Activated CD8-positive, alpha-beta memory T cell treated with anti-CD3 and anti-CD28 coated beads for 4 hours (primary cell): ENCODE data around the gene CLDN8.

Experiments used
- DNase-seq, 2 donors: peaks; one replicate each; pipeline ENCODE4 v3.0.0-alpha.2; 2020; ENCODE audit warnings: low read depth in 2 of 2

Gene CLDN8

DNA sequence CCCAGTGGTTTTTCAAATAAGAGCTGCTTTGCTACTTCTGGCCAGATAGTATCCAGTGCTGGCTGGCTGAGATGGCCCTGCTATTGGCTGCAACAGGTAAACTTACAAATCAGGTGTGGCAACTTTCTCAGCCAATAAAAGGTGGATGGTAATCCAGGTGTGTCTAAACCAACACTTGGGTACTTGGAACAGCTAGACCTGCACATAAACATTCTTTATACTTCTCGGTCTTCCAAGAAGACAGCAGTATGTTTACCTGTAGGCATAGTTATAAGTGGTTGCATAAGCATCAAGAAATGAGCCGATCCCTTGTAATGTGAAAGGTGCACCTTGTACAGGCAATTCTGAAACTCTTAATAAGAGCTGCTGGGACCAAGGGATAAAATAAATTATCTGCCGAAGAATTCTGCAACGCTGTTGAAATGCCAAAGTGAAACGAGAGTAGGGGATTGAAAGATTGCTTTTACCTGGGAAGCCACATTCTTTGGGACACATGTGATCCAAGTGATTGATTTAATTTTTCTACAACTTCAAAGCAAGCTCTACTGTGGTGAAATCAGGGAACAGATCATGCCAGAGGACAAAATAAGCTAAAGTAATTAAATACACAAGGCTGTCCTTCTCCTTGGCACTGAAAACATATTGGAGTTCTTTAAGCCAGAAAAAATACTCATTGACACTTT, at the start of gene CLDN8:
TSS of gene CLDN8 (minus strand) at position 57 of the 683 bp plus-strand sequence. CDS start 172 bp downstream, outside the sequence.
- DNase-seq: no peak

DNA sequence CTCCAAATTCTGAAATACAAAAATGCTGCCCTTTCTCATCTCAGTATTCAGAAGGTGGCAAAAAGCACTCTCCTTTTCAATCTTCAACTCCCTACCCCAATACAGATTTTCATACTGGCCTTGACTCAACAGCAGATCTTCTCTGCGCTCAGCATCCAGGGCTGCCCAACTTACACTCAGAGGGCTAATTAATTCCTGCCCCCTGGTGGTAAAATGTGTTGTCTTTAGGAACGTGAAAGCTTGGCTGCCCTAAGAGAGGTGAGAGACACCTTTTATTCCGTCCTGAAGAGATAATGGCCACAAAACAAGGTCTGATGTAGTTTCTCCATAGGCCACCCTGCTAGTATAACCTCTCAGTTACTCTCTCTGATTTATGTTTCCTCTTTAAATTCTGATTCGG, 41.9 kb upstream of the CLDN8 start:
- DNase-seq: no peak

DNA sequence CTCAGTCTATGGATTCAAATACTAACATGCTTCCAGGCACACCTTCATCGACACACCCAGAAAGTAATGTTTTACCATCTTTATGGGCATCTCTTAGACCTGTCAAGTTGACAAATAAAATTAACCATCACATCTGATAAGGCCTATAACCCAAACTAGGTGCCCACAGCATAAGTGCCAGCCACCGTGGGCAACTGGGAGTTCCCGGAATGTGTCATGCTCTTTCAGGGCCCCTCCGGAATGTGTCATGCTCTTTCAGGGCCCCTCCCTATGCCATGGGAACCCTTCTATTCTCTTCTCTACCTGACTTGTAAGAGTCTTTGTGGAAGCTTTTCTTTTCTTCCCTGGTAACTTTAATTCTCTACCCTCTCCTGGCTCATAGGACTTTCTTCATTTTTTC, 40.2 kb upstream of the CLDN8 start:
- DNase-seq: no peak

DNA sequence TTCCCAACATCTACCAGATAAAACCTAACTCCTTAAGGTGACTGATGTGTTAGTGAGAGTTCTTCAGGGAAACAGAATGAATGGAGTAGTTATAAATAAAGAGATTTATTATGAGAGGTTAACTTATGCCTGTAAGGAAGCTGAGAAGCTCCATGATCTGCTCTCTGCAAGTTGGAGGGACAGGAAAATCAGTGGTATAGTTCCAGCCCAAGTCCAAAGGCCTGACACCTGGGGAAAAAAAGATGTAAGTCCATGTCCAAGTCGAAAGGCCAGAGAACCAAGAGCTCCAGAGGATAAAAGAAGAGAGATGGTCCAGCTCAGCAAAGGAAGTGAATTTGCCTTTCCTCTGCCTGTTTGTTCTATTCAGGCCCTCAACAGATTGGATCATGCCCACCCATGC, 39.8 kb upstream of the CLDN8 start:
- no peak for DNase-seq

DNA sequence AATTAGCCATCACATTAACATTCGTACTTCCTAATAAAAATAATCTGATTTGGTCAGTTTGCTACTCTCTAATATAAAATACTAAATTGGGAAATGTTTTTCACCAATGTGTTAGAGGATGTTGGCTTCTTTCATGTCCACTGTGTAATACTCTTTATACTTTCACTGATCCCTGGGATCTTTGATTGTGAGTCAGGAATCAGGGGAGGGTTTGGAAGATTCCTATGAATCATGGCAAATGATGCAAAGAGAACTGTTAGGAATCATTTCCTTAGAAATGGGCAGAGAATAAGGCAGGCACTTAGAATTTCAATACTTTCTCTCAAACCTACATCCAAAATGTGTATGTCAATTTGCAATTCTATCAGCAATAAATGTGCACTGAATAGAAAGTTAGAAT, 35.9 kb upstream of the CLDN8 start:
- DNase-seq: no peak

DNA sequence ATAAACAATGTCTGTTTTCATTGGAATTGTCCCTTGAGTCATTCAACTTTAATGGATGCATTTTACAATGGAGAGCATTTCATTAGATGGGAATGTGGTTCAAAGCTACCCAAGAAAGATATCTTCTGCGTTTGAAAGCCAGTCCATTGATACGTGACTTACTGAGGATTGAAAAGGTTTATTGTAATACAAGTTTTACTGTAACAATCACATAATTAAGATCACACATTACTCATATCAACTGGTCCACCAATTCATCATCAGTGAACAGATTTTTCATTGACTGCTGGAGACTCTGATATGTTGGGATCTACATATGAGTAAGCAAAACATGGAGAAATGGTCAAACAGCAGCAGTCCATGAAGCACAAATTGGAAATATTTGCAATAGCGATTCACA, 34.0 kb upstream of the CLDN8 start:
- DNase-seq: no peak

DNA sequence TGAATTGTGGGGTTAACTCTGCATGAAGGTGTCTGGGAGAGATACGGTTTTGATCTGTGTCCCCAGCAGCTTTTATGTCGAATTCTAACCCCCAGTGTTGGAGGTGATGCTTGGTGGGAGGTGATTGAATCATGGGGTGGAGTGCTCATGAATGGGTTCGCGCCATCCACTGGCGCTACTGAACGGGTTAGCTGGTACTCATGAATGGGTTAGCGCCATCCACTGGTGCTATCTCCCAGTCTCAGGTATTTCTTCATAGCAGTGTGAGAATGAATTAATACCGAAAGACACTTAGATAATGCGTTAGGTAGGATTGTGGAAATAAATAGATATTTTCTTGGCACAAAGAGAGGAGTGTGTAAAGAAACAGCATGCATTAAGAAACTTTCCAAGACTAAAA, 32.9 kb upstream of the CLDN8 start:
- no peak for DNase-seq

DNA sequence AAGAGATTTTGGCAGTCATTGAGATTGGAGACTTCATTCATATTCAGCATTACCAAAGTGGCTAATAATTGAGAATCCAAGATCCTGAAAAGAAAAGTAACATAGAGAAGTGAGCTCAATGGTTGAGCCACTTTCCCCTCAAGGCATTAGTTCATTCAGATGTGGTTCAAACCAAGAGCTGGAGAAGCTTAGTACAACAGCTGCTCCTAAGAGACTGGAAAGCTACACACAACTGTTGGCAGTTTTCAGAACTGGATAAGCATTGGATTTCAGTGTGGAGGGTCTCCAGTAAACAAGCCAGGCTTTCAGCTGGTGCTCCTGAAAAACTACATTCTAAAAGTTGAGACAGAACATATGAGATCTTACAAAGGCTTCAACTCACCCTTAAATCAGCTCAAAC, 29.2 kb upstream of the CLDN8 start:
- DNase-seq: no peak

DNA sequence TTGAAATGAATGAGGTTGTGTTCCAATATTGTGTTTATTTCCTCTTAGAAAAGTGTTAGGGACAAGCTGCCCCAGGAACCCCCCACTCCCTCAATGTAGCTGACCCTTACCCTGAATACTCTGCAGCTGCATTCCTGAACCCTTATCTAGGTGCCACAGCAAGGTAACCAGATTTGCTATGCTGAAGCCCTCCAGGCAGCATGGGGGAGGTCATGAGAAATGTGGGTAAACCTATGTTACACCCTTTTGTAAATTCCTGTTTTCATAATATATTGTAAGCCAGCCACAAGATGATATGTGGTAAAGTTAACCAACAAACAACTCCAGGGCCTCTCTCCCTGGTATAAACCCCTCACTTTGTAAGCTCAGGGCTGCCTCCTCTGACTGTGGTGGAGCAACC, 27.8 kb upstream of the CLDN8 start:
- no peak for DNase-seq

DNA sequence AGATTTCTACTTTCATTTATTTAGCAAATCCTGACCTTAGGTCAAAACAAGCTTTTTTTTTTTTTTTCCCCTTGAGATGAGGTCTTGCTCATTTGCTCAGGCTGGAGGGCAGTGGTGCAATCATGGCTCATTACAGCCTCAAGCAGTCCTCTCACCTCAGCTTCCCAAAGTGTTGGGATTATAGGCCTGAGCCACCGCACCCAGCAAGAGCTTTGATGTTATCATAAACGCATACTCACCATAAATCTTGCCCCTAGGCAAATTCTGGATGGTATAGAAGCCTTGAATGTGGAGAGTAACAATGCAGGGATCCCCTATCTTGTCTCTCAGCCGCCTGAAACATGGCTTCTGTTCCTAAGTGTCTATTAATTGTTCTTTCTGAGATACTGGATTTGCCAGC, 24.8 kb upstream of the CLDN8 start:
- DNase-seq: no peak

DNA sequence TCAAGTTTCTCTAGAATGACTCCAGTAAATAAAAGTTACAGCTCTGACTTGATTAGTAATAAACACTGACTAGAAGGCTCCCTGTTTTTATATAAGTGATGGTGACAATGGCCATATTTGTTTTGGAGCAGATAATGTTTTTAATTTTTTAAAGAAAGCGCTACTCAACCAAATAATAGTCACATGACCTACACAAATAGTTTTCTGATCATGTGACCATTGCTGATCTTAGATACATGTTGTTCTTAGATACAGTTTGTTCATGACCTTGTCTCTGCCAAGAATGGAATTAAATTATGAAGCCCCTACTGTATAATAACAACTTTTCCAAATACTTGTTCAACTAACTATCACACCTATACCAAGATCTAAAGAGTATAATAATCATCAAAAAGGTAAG, 22.3 kb upstream of the CLDN8 start:
- no peak for DNase-seq

DNA sequence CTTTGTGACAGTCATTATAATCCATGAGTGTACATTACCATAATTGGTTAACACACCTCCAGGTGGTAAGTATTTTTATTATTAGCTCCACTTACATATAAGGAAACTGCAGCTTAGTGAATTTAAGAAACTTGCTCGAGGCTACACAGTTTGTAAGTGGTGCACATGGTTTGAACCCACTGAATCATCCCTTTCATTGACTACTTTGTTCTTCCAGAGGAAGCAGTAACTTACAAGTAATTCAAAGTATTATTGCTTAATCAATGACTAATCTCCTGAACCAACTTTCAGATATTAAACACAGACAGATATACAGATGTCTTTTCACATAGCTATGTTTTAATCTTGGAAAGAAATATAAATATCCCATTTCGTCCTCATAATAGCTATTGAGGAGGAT, 18.7 kb upstream of the CLDN8 start:
- no peak for DNase-seq

DNA sequence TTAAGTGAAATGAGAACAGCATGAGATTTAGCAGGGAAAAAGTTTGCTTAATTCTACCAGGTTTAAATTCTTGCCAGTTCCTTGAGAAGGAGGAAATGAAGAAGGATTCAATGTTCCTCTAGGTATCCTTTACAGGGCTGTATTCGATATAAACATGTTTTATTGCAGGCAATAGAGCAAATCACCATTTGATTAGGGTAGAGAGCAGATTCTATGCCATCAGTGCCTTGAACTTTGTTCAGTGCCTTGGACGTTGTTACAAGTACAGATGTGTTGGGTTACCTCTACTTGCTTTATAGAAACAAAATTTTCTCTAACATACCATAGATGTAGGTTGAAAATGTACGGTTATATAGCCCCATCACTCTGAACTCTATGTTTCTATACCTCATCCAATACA, 18.2 kb upstream of the CLDN8 start:
- no peak for DNase-seq

DNA sequence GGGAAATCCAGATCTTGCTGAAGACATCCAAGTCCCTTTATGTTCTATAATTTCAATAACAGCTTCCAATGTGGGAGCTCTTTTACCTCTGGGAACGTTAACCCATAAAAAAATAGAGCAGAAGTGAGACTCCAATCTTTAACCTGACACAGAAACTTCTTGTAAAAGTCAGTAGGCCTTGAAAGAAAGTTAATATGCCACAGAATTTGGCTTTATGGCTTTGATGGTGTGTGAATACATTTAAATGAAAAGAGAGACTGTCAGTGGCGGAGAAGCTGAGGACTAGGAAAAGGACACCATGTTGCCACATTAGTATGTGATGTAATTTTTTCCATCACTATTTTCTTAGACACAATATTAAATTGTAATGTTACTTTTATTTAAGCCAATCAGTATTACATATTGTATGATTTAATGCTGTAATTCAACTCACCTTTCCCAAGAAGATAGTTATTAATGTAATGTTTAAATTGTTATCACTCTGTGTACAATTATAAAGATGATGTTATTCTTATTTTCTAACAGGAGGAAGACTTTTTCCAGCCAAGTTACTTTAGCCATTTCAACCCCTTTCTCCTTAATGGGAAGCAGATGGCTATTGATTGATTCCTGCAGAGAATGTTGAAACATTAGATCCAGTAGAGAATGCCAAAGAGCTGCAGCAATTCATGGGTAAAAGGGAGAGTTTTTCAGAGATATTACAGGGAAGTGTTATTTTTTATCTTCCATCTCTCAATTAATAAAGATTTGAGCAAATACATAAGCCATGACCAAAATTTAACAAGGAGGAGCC, 17.5 kb upstream of the CLDN8 start:
- no peak for DNase-seq

DNA sequence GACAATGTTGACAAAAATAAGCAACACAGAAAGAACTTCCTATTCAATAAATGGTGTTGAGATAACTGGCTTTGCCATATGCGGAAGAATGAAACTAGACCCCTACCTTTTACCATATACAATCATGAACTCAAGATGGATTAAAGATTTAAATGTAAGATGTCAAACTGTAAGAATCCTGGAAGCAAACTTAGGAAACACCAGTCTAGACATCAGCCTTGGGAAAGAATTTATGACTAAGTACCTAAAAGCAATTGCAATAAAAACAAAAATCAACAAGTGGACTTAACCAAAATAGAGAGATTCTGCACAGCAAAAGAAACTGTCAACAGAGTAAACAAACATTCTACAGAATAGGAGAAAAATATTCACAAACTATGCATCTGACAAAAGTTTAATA, 16.1 kb upstream of the CLDN8 start:
- no peak for DNase-seq

DNA sequence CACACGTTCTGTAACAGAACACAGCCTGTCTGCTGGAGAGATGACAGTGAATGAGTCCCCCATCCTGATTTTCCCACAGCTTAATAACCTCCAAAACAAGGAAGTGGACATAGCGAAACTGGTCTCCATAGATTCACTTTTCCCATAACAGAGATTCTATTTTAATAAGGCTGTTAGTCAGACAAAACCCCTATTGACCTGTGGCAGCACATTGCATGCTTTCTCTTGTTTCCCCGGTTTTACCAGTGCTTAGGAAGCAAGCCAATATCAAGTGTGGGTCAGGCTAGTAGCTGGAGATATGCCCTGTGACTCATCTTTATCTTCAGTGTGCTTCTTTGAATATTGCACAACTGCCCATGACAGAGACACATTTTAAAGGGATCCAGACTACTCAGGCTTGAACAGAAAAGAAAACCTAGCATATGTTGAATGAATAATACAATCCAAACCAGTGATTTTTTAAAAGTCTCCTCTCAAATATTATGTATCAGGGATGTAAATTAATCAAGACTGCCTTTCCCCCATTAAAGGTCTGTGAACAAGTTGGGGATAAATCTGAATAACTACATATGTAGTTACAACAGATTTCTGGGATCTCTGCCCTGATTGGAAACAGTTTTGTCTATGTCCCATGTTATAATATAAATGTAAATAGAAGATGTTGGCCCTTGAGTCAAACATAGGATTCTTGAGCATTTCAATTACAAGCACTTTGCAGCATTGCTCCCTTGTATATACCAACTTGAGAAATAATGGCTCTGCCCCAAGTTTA, 11.9 kb upstream of the CLDN8 start:
- DNase-seq: no peak

DNA sequence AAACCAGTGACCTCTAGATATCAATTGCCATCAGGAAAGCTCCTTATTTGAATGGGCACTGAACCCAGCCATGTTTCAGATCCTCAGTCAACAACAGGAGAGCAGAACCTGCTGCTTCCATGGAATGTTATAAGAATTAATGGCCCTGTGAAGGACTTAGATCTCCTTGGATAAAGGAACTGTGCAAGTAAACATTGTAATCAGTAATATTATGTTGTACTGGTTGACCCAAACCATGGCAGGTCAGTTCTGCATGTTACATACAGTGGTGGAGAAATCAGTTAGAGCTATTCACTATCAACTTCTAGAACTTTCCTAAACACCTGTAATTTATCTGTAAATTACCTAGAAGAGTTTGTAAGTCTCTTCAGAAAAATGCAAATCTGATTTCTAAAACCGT, 11.2 kb upstream of the CLDN8 start:
- no peak for DNase-seq

DNA sequence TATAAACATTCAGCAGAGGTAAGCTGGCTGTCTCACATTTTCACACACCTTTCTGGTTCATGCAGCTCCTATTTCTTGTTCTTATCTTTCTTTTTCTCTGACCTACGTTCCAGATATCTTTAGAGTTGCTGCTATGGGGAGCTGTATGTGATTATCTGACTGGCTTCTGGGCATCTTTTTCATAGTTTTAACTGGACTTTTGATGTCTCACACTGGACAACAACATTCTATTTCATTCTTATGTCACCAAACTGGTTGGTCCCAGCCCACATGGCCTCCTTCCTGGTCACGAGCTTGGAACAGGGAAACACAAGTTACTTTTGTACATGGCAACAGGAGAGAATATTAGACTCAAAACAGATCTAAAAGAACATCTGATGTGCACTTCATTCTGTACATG, 7.7 kb upstream of the CLDN8 start:
- no peak for DNase-seq

DNA sequence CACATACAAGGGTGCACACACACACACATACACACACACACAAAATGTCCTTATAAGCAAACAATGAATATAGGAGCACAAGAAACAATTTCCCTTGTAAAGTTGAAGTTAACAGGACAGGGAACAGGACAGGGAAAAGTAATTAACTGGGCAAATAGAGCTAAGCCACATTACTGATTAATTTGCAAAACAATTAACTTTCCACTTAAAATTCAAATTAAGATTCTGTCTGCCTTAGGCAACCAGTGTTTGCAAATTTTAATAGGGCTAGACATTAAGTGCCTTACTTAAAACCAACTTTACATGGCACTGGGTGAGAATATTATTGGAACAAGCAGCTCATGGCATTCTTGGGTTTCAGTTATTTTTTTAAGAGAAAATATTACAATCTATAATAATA, 6.8 kb upstream of the CLDN8 start:
- DNase-seq: no peak

DNA sequence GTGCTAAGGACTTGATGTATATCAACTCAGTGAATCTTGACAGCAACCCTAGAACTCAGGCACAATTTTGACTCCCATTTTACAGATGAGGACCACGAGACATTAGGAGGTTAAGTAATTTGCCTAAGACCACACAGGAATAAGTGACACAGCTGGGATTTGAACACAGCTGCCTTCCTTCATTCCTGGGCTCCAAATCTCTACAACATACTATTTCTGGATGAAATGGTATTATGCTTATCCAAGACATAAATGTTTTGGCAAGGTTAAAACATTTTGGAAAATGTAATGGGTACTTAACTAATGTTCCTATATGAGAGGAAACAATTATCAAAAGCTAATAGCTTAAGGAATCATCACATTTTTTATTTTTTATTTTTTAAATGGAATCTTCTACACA, 4.8 kb downstream of the CLDN8 start:
- no peak for DNase-seq

DNA sequence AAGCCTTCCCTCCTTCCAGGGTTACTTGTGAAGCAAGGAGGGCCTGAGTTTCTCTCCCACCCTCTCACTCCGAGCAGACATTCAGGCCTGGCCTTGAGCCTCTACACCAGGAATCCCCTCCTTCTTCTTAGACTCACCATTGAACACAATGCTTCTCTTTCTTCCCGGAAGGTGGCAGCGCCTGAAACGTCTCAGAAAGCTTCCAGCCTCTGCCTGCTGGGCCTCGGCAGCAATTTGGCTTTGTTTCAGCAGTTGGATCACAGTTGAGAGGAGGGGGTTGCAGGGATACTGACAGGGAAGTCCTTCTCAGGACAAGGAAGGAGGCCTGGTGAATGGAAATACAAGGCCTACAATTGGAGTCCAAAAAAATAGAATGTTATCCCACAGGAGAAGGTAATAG, 6.3 kb downstream of the CLDN8 start:
- no peak for DNase-seq

DNA sequence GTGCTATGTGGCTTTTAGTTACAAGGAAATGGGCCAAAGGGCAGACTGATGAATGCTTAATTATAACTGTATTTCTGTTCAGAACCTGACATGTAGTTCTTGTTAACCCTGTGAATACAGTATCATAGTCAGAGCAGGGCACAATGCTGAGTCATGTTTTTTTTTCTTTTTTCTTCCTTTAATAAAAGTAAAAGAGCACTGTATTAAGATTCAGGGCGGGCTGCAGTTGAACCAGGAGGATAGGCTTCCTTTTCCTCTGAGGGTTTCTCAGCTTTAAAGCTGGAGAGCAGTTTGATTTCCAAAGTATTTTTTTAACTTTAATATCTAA, 8.7 kb downstream of the CLDN8 start:
- DNase-seq: no peak
